Neural progenitor cell (in vitro differentiated cells): ENCODE measurements around the gene ANKDD1B. TPM values are rescaled to one million over a fixed set of nuclear protein-coding genes. Genes with fewer than 3 reads are reported as not detected.
"Not testable (repeated sequence)": the region's sequence is repeated elsewhere in the genome, so short reads cannot be mapped to it uniquely, and the experiment has no call there.

ENCODE experiments used
- DNase-seq: peaks from one replicate; pipeline ENCODE4 v3.0.0-alpha.2; 2016; ENCODE audit warnings: low spot score
- H2AFZ ChIP-seq: fragments of 200-600 bp; sonication (generic); replicated peaks from 2 replicates; pipeline ENCODE4 v1.6.1; 2016; ENCODE audit warnings: antibody characterized with exemption
- H3F3A ChIP-seq: fragments of 200-600 bp; sonication (generic); 2 replicates; pipeline ENCODE4 v1.6.1; 2016; ENCODE audit warnings: antibody characterized with exemption, low read depth
- H3K27ac ChIP-seq: fragments of 200-600 bp; sonication (generic); 2 replicates; pipeline ENCODE4 v1.5.1; 2016; ENCODE audit warnings: mild to moderate bottlenecking
- H3K27me3 ChIP-seq: fragments of 200-600 bp; sonication (generic); 2 replicates; pipeline ENCODE4 v1.6.1; 2016; ENCODE audit warnings: mild to moderate bottlenecking, moderate library complexity
- H3K36me3 ChIP-seq: fragments of 200-600 bp; sonication (generic); 2 replicates; pipeline ENCODE4 v1.5.1; 2016
- H3K4me1 ChIP-seq: fragments of 200-600 bp; sonication (generic); 2 replicates; pipeline ENCODE4 v1.6.1; 2016; ENCODE audit warnings: mixed run types
- H3K4me2 ChIP-seq: fragments of 200-600 bp; sonication (generic); 2 replicates; pipeline ENCODE4 v1.6.1; 2016
- H3K4me3 ChIP-seq: fragments of 200-600 bp; sonication (generic); 2 replicates; pipeline ENCODE4 v1.5.1; 2016
- H3K79me2 ChIP-seq: fragments of 200-600 bp; sonication (generic); 2 replicates; pipeline ENCODE4 v1.6.1; 2016; ENCODE audit warnings: low read depth
- H3K9ac ChIP-seq: fragments of 200-600 bp; sonication (generic); 2 replicates; pipeline ENCODE4 v1.6.1; 2016
- H3K9me3 ChIP-seq: fragments of 200-600 bp; sonication (generic); 2 replicates; pipeline ENCODE4 v1.5.1; 2016; ENCODE audit warnings: low read depth
- H4K20me1 ChIP-seq: fragments of 200-600 bp; sonication (generic); 2 replicates; pipeline ENCODE4 v1.6.1; 2016; ENCODE audit warnings: low read depth
- H3K27ac Mint-ChIP-seq: 3 replicates; pipeline ENCODE4 v1.8.0; 2021; ENCODE audit warnings: mixed read lengths
- H3K27me3 Mint-ChIP-seq: 2 replicates; pipeline ENCODE4 v1.8.0; 2022; ENCODE audit warnings: low read depth, mild to moderate bottlenecking, inconsistent platforms, moderate library complexity, mixed read lengths; ENCODE audit not compliant: insufficient read depth
- H3K36me3 Mint-ChIP-seq: 3 replicates; pipeline ENCODE4 v1.8.0; 2021; ENCODE audit warnings: mixed read lengths
- H3K4me1 Mint-ChIP-seq: 3 replicates; pipeline ENCODE4 v1.8.0; 2021; ENCODE audit warnings: mixed read lengths
- H3K4me3 Mint-ChIP-seq: 3 replicates; pipeline ENCODE4 v1.8.0; 2021; ENCODE audit warnings: mild to moderate bottlenecking, moderate library complexity, mixed read lengths
- H3K9me3 Mint-ChIP-seq: 3 replicates; pipeline ENCODE4 v1.8.0; 2020; ENCODE audit warnings: mixed read lengths
- EZH2 ChIP-seq: fragments of 200-600 bp; sonication (generic); IDR thresholded peaks from 2 replicates; pipeline ENCODE4 v1.6.1; 2017; ENCODE audit warnings: antibody characterized with exemption, mild to moderate bottlenecking, moderate library complexity
- EZH2phosphoT487 ChIP-seq: fragments of 200-600 bp; sonication (generic); IDR thresholded peaks from 2 replicates; pipeline ENCODE4 v1.6.1; 2017; ENCODE audit warnings: antibody characterized with exemption
- total RNA-seq: library from RNA; depleted of rRNA; stranded (reverse); fragments of >200 nt; gene quantifications from 2 replicates; pipeline ENCODE4 v1.2.3, GENCODE V29; 2015; ENCODE audit warnings: low replicate concordance
- TF ChIP-seq, protein P1 (sequence below): fragments of 200-600 bp; sonication (generic); IDR thresholded peaks from 2 replicates; pipeline ENCODE4 v1.5.1; 2017; ENCODE audit warnings: antibody characterized with exemption, mild to moderate bottlenecking

The ANKDD1B gene
- total RNA-seq, 1 donor from 2014 or later, result 0.60 TPM

DNA sequence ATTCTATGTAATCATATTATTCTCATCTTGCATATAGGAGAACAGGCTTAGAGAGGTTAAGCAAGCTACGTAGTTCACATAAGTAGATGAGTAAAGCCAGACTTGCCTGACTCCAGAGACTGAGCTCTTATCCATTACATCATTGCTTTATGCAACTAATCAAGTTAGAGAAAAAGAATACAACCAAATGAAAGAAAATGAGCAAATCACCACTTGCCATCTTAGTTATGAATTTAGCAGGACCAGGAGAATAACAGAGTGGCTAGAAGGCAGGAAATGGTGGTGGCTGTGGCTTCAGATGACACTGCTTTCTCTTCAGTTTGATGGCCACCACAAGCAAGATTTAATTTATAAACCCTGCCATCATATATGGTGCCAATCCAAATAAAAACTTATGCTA lies 79.4 kb downstream of the ANKDD1B start:
- Mint-ChIP-seq H3K27me3 (no peaks in the 10 kb centered on the region), H3K27ac (no peak overlapping the region), H3K4me3 (no peak overlapping the region), H3K4me1 (no peaks in the 10 kb centered on the region), H3K9me3 (no peaks in the 10 kb centered on the region), H3K36me3 (peaks cover 4% of the 10 kb centered on the region)
- DNase-seq, result no peak
- no peak overlapping the region for H3K4me2 ChIP-seq
- no peak overlapping the region for H3K9ac ChIP-seq
- no peaks in the 10 kb centered on the region for H3K79me2 ChIP-seq
- no peak overlapping the region for H3K4me3 ChIP-seq
- no peak overlapping the region for H2AFZ ChIP-seq
- TF ChIP-seq, protein P1, sequence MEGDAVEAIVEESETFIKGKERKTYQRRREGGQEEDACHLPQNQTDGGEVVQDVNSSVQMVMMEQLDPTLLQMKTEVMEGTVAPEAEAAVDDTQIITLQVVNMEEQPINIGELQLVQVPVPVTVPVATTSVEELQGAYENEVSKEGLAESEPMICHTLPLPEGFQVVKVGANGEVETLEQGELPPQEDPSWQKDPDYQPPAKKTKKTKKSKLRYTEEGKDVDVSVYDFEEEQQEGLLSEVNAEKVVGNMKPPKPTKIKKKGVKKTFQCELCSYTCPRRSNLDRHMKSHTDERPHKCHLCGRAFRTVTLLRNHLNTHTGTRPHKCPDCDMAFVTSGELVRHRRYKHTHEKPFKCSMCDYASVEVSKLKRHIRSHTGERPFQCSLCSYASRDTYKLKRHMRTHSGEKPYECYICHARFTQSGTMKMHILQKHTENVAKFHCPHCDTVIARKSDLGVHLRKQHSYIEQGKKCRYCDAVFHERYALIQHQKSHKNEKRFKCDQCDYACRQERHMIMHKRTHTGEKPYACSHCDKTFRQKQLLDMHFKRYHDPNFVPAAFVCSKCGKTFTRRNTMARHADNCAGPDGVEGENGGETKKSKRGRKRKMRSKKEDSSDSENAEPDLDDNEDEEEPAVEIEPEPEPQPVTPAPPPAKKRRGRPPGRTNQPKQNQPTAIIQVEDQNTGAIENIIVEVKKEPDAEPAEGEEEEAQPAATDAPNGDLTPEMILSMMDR, result no peak
- no peak for TF ChIP-seq EZH2
- TF ChIP-seq EZH2phosphoT487, result no peak
- H3K27ac ChIP-seq, result no peak overlapping the region
- no peaks in the 10 kb centered on the region for H3K4me1 ChIP-seq
- H4K20me1 ChIP-seq, result no peaks in the 10 kb centered on the region
- no peaks in the 10 kb centered on the region for H3K9me3 ChIP-seq
- H3K36me3 ChIP-seq, result peaks cover 21% of the 10 kb centered on the region
- no peaks in the 10 kb centered on the region for H3K27me3 ChIP-seq
- no peaks in the 10 kb centered on the region for H3F3A ChIP-seq

DNA sequence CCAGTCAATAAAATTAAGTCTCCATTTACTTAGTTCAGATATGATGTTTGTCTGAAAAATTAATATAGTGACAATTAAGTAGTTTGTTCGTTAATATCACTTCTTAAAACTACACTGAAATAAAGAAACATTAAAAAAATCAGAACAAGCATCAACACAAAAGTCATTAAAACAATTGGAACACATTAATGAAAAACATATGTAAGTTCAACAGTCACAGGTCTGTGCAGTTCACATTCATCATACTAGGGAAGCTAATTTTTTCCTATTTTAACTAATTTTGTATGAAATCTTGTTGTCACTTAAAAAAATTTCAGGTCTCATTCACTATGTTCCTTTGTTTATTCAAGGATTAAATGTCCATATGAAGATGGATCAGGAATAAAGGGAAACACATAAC lies 83.5 kb downstream of the ANKDD1B start:
- Mint-ChIP-seq H3K36me3 (peaks cover 11% of the 10 kb centered on the region), H3K4me1 (no peaks in the 10 kb centered on the region), H3K9me3 (peaks cover 2% of the 10 kb centered on the region), H3K27me3 (no peaks in the 10 kb centered on the region), H3K27ac (no peak overlapping the region), H3K4me3 (no peak overlapping the region)
- Histone ChIP-seq H3K36me3 (peaks cover 11% of the 10 kb centered on the region), H3K9ac (no peak overlapping the region), H3K9me3 (no peaks in the 10 kb centered on the region), H3K79me2 (no peaks in the 10 kb centered on the region), H3K4me1 (no peaks in the 10 kb centered on the region), H3F3A (no peaks in the 10 kb centered on the region), H2AFZ (no peak overlapping the region), H3K4me3 (no peak overlapping the region), H4K20me1 (no peaks in the 10 kb centered on the region), H3K4me2 (no peak overlapping the region), H3K27me3 (no peaks in the 10 kb centered on the region), H3K27ac (no peak overlapping the region)
- DNase-seq, result no peak
- TF ChIP-seq, protein P1, result no peak
- TF ChIP-seq EZH2 (no peak), EZH2phosphoT487 (no peak)

DNA sequence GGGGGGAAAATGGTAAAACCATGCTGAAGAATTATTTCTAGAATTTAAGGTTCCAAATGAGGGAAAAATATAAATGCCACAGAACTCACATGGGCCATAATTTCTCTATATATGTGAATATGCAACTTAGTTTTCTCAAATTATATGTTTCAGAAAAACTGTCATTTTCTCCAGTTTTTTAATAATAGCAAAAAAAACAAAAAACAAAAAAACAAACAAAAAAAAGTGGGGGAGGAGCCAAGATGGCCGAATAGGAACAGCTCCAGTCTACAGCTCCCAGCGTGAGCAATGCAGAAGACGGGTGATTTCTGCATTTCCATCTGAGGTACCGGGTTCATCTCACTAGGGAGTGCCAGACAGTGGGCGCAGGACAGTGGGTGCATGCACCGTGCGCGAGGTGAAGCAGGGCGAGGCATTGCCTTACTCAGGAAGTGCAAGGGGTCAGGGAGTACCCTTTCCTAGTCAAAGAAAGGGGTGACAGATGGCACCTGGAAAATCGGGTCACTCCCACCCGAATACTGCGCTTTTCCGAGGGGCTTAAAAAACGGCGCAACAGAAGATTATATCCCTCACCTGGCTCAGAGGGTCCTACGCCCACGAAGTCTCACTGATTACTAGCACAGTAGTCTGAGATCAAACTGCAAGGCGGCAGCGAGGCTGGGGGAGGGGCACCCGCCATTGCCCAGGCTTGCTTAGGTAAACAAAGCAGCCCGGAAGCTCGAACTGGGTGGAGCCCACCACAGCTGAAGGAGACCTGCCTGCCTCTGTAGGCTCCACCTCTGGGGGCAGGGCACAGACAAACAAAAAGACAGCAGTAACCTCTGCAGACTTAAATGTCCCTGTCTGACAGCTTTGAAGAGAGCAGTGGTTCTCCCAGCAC lies 84.5 kb downstream of the ANKDD1B start:
- H3F3A ChIP-seq, H3K9ac ChIP-seq, H3K27ac Mint-ChIP-seq, H3K4me3 Mint-ChIP-seq, H3K4me1 ChIP-seq, H3K9me3 Mint-ChIP-seq, H4K20me1 ChIP-seq, H2AFZ ChIP-seq, DNase-seq, H3K9me3 ChIP-seq, H3K27me3 ChIP-seq, H3K4me1 Mint-ChIP-seq, H3K27me3 Mint-ChIP-seq, H3K27ac ChIP-seq, H3K4me2 ChIP-seq, H3K79me2 ChIP-seq, H3K4me3 ChIP-seq: not testable (repeated sequence)
- peaks cover 11% of the 10 kb centered on the region for H3K36me3 Mint-ChIP-seq
- peaks cover 11% of the 10 kb centered on the region for H3K36me3 ChIP-seq

DNA sequence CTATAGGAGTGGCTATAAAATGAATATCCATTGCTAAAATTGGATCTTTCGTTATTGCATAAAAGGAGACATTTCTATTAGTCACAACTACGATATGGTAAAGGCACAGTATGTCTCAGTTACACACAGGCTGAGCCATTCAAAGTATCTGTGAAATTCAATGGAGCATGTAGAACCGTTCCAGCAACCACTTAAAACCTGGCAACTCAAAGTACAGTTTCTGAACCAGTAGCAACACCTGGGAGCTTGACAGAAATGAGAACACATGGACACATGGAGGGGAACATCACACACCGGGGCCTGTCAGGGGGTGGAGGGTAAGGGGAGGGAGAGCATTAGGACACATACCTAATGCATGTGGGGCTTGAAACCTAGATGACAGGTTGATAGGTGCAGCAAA lies 90.6 kb downstream of the ANKDD1B start:
- H3K9me3 ChIP-seq, result no peaks in the 10 kb centered on the region
- H3K79me2 ChIP-seq, result no peaks in the 10 kb centered on the region
- H2AFZ ChIP-seq, result no peak overlapping the region
- Mint-ChIP-seq H3K4me3 (no peak overlapping the region), H3K27ac (no peak overlapping the region), H3K36me3 (peaks cover 29% of the 10 kb centered on the region), H3K4me1 (no peaks in the 10 kb centered on the region), H3K9me3 (peaks cover 2% of the 10 kb centered on the region), H3K27me3 (peaks cover 2% of the 10 kb centered on the region)
- H3K27ac ChIP-seq, result no peak overlapping the region
- H3K4me1 ChIP-seq, result no peaks in the 10 kb centered on the region
- H3K4me3 ChIP-seq, result no peak overlapping the region
- no peaks in the 10 kb centered on the region for H3K27me3 ChIP-seq
- H3K36me3 ChIP-seq, result peaks cover 3% of the 10 kb centered on the region
- no peak for DNase-seq
- H3F3A ChIP-seq, result no peaks in the 10 kb centered on the region
- no peak for TF ChIP-seq EZH2phosphoT487
- TF ChIP-seq EZH2, result no peak
- TF ChIP-seq, protein P1, result no peak
- no peak overlapping the region for H3K4me2 ChIP-seq
- H3K9ac ChIP-seq, result no peak overlapping the region
- H4K20me1 ChIP-seq, result no peaks in the 10 kb centered on the region
